Sigmoid colon (tissue), 7 donors: ENCODE measurements around the gene TNFRSF14. TPM values are rescaled to one million over a fixed set of nuclear protein-coding genes. Genes with fewer than 3 reads are reported as not detected.

ENCODE experiments used
- DNase-seq: peaks from one replicate; pipeline ENCODE4 v3.0.0-alpha.2; 2019
- H3K27ac ChIP-seq, 4 donors: fragments of 200-600 bp; sonication (generic); one replicate each; pipeline ENCODE4 v1.5.1; 2016 to 2019; ENCODE audit warnings: mild to moderate bottlenecking in 1 of 4
- H3K27me3 ChIP-seq, 3 donors: fragments of 200-600 bp; sonication (generic); one replicate each; pipeline ENCODE4 v1.5.1; 2019; ENCODE audit warnings: mild to moderate bottlenecking in 1 of 3
- H3K36me3 ChIP-seq, 4 donors: fragments of 200-600 bp; sonication (generic); one replicate each; pipeline ENCODE4 v1.5.1; 2016 to 2019
- H3K4me1 ChIP-seq, 4 donors: fragments of 200-600 bp; sonication (generic); one replicate each; pipeline ENCODE4 v1.5.1; 2017 to 2019
- H3K4me3 ChIP-seq, 4 donors: fragments of 200-600 bp; sonication (generic); one replicate each; pipeline ENCODE4 v1.5.1; 2017 to 2019; ENCODE audit warnings: mild to moderate bottlenecking in 2 of 4, moderate library complexity in 1 of 4
- H3K9me3 ChIP-seq, 4 donors: fragments of 200-600 bp in 3 of 4; sonication (generic) in 3 of 4; one replicate each; pipeline versions ENCODE4 v1.5.1 to v1.6.1; 2013 to 2019
- CTCF ChIP-seq, 4 experiments: fragments of 450-650 bp in 3 of 4; fragments of 200-600 bp in 1 of 4; IDR thresholded peaks; one replicate each; pipeline ENCODE4 v1.5.1; 2016 to 2019; ENCODE audit warnings: antibody characterized with exemption in 4 of 4, mild to moderate bottlenecking in 3 of 4, moderate library complexity in 2 of 4
- EP300 ChIP-seq, 4 donors: sonication (generic); formaldehyde crosslinking; IDR thresholded peaks; one replicate each; pipeline ENCODE4 v1.6.1; 2017; ENCODE audit warnings: antibody characterized with exemption in 4 of 4
- POLR2A ChIP-seq, 2 donors: fragments of 450-650 bp; IDR thresholded peaks; one replicate each; pipeline ENCODE4 v1.6.1; 2016; ENCODE audit warnings: antibody characterized with exemption in 2 of 2, mild to moderate bottlenecking in 2 of 2, moderate library complexity in 2 of 2
- POLR2AphosphoS5 ChIP-seq, 4 donors: sonication (generic); formaldehyde crosslinking; IDR thresholded peaks; one replicate each; pipeline ENCODE4 v1.6.1; 2017; ENCODE audit warnings: antibody characterized with exemption in 4 of 4
- WGBS, 2 donors: extraction: QIAGEN DNeasy Blood & Tissue Kit; methylation state at CpG; one replicate each; pipeline ENCODE4 v1.1.7; 2013; 5-methylcytosine and 5-hydroxymethylcytosine counted together
- intact Hi-C: fragments of 100-400 bp; cut with DNase I; formaldehyde crosslinking; loops from one replicate; pipeline ENCODE4 v1.15.1; 2023
- polyA plus RNA-seq, 3 donors: library from polyadenylated mRNA; stranded (reverse); fragments of 200-250 nt; gene quantifications; one replicate each; pipeline ENCODE4 v1.2.3, GENCODE V29; 2013
- total RNA-seq, 4 donors: library from RNA; depleted of rRNA; stranded (reverse); fragments of >200 nt; gene quantifications; one replicate each; pipeline ENCODE4 v1.1.0, GENCODE V29; 2016
- donor health status: healthy with polysubstance abuse.
- donor health status: Bipolar disorder and iron deficiency.
- donor health status: healthy.

The TNFRSF14 gene
- total and polyA plus RNA-seq, 7 donors, result 37.5 to 185 (median 64.5) TPM

GRCh38 chr1:2517966-2518365, 38.2 kb upstream of the TNFRSF14 start:
- no peaks in the 10 kb centered on the region for H3K9me3 ChIP-seq
- peaks cover 72 to 88% (median 81%) of the 10 kb centered on the region in 4 donors for H3K36me3 ChIP-seq
- H3K27ac ChIP-seq, result no peak overlapping the region
- no peaks in the 10 kb centered on the region for H3K27me3 ChIP-seq
- intact Hi-C loops, result no loop called here
- TF ChIP-seq POLR2AphosphoS5 (IDR thresholded peaks at IDR 0.05), result no peak
- TF ChIP-seq POLR2A (IDR thresholded peaks at IDR 0.05), result no peak
- TF ChIP-seq CTCF (IDR thresholded peaks at IDR 0.05), result no peak
- TF ChIP-seq EP300 (IDR thresholded peaks at IDR 0.05), result no peak
- no peak overlapping the region for H3K4me3 ChIP-seq
- peaks cover 0 to 2% (median 1%) of the 10 kb centered on the region in 4 donors for H3K4me1 ChIP-seq
- DNase-seq, result no peak
- WGBS, 2 donors, result 96 to 97% methylated on average over 17 of the region's 17 CpGs

GRCh38 chr1:2518528-2518927, 37.6 kb upstream of the TNFRSF14 start:
- peaks cover 66 to 83% (median 76%) of the 10 kb centered on the region in 4 donors for H3K36me3 ChIP-seq
- 97% methylated on average over 26 of the region's 26 CpGs for WGBS, 2 donors
- H3K4me1 ChIP-seq, result peaks cover 0 to 7% (median 7%) of the 10 kb centered on the region in 4 donors
- TF ChIP-seq EP300 (IDR thresholded peaks at IDR 0.05), result no peak
- TF ChIP-seq CTCF (IDR thresholded peaks at IDR 0.05), result no peak
- no peak for TF ChIP-seq POLR2AphosphoS5 (IDR thresholded peaks at IDR 0.05)
- no peak for TF ChIP-seq POLR2A (IDR thresholded peaks at IDR 0.05)
- no peaks in the 10 kb centered on the region for H3K9me3 ChIP-seq
- intact Hi-C loops, result no loop called here
- H3K4me3 ChIP-seq, result no peak overlapping the region
- H3K27ac ChIP-seq, result no peak overlapping the region
- DNase-seq, result no peak
- H3K27me3 ChIP-seq, result no peaks in the 10 kb centered on the region

- Histone ChIP-seq H3K9me3 (no peaks in the 10 kb centered on the region), H3K4me3 (no peak overlapping the region), H3K27me3 (no peaks in the 10 kb centered on the region), H3K27ac (no peak overlapping the region), H3K36me3 (peaks cover 60 to 76% (median 69%) of the 10 kb centered on the region in 4 donors), H3K4me1 (peaks cover 0 to 14% (median 13%) of the 10 kb centered on the region in 4 donors)
- TF ChIP-seq POLR2A (IDR thresholded peaks at IDR 0.05), result no peak
- no peak for TF ChIP-seq EP300 (IDR thresholded peaks at IDR 0.05)
- no peak for TF ChIP-seq CTCF (IDR thresholded peaks at IDR 0.05)
- TF ChIP-seq POLR2AphosphoS5 (IDR thresholded peaks at IDR 0.05), result no peak
- WGBS, 2 donors, result 94% methylated on average over 25 of the region's 25 CpGs
- intact Hi-C loops, result no loop called here
- no peak for DNase-seq
These were observed 37.0 kb upstream of the TNFRSF14 start for GRCh38 chr1:2519029-2519685.

GRCh38 chr1:2519729-2520128, 36.4 kb upstream of the TNFRSF14 start:
- Histone ChIP-seq H3K36me3 (peaks cover 58 to 71% (median 66%) of the 10 kb centered on the region in 4 donors), H3K27me3 (no peaks in the 10 kb centered on the region), H3K9me3 (no peaks in the 10 kb centered on the region), H3K4me3 (no peak overlapping the region), H3K27ac (no peak overlapping the region), H3K4me1 (peaks cover 0 to 19% (median 19%) of the 10 kb centered on the region in 4 donors)
- intact Hi-C loops, result loop anchor here (10.0 kb wide), 1 partner anchor 125 kb away; no protein-coding TSS in a partner anchor
- TF ChIP-seq CTCF (IDR thresholded peaks at IDR 0.05) (no peak), EP300 (IDR thresholded peaks at IDR 0.05) (no peak)
- no peak for DNase-seq
- 93 to 95% methylated on average over 30 of the region's 30 CpGs for WGBS, 2 donors
